Measurements from ENCODE around the gene FCF1. TPM values are rescaled to one million over a fixed set of nuclear protein-coding genes. Genes with fewer than 3 reads are reported as not detected.

The FCF1 gene
- total and polyA plus RNA-seq, 2 of the 13 experiments (the other 11 are each of a cell fraction or from before 2014, with no cell fraction given): 31.0 to 44.4 TPM

DNA sequence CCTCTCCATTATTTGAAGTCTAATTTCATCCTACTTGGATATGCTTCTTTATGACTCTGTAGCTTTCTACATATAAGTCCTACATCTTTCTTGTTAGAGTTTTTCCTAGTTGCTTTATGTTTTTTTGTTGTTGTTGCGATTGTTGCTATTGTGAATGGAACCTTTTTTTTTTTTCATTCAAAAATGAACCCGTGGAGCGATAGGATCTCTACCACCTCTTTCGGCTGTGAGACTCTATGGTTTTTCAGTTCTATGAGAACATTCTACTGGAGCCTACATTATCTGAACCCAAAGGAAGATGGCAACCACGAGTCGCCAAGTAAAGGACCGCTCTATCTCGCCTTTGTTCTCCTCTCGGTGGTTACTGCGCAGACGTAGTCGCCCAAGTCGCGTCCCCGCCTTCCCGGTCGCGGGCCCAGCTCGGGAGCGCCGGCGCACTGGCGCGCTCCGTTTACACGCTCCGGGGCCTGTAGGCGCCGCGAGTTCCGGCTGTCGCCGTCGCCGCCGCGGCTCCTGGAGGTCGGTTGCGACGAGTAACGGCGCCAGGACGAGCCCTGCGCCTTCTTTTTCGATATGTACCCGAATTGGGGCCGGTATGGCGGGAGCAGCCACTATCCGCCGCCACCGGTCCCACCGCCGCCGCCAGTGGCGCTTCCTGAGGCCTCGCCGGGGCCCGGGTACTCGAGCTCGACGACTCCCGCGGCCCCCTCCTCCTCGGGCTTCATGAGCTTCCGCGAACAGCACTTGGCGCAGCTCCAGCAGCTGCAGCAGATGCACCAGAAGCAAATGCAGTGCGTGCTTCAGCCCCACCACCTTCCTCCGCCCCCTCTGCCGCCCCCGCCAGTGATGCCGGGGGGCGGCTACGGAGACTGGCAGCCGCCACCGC is 50.2 kb downstream of the FCF1 start, which contains the start of gene YLPM1 (continued):
- TF ChIP-seq PLSCR1 (CRISPR knock-in tag; IDR thresholded peaks at IDR 0.05; ENCODE audit: borderline replicate concordance) (no peak), ZNF30 (CRISPR knock-in tag; IDR thresholded peaks at IDR 0.05) (no peak), GABPA (IDR thresholded peaks at IDR 0.05; ENCODE audit: low read depth, low read length) (no peak; the same call in 1 of the 2 replicates), GABPA (CRISPR knock-in tag; IDR thresholded peaks at IDR 0.05; ENCODE audit: low read depth) (peak; percentile 69), ZNF709 (CRISPR knock-in tag; IDR thresholded peaks at IDR 0.05) (peak; percentile 72; the same call in 1 of the 2 replicates), ZNF512B (CRISPR knock-in tag; IDR thresholded peaks at IDR 0.05; ENCODE audit: borderline replicate concordance) (no peak), TCF7 (IDR thresholded peaks at IDR 0.05; ENCODE audit: low read depth) (no peak), NR2C2 (CRISPR knock-in tag; IDR thresholded peaks at IDR 0.05; ENCODE audit: borderline replicate concordance) (peak; percentile 72), ZNF264 (CRISPR knock-in tag; IDR thresholded peaks at IDR 0.05) (0 out of 2 replicates have a peak, but pooled peaks have one; percentile 59)
- TF ChIP-seq, protein P1, sequence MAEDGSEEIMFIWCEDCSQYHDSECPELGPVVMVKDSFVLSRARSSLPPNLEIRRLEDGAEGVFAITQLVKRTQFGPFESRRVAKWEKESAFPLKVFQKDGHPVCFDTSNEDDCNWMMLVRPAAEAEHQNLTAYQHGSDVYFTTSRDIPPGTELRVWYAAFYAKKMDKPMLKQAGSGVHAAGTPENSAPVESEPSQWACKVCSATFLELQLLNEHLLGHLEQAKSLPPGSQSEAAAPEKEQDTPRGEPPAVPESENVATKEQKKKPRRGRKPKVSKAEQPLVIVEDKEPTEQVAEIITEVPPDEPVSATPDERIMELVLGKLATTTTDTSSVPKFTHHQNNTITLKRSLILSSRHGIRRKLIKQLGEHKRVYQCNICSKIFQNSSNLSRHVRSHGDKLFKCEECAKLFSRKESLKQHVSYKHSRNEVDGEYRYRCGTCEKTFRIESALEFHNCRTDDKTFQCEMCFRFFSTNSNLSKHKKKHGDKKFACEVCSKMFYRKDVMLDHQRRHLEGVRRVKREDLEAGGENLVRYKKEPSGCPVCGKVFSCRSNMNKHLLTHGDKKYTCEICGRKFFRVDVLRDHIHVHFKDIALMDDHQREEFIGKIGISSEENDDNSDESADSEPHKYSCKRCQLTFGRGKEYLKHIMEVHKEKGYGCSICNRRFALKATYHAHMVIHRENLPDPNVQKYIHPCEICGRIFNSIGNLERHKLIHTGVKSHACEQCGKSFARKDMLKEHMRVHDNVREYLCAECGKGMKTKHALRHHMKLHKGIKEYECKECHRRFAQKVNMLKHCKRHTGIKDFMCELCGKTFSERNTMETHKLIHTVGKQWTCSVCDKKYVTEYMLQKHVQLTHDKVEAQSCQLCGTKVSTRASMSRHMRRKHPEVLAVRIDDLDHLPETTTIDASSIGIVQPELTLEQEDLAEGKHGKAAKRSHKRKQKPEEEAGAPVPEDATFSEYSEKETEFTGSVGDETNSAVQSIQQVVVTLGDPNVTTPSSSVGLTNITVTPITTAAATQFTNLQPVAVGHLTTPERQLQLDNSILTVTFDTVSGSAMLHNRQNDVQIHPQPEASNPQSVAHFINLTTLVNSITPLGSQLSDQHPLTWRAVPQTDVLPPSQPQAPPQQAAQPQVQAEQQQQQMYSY (CRISPR knock-in tag; IDR thresholded peaks at IDR 0.05): peak; percentile 65
- TF ChIP-seq, protein P2, sequence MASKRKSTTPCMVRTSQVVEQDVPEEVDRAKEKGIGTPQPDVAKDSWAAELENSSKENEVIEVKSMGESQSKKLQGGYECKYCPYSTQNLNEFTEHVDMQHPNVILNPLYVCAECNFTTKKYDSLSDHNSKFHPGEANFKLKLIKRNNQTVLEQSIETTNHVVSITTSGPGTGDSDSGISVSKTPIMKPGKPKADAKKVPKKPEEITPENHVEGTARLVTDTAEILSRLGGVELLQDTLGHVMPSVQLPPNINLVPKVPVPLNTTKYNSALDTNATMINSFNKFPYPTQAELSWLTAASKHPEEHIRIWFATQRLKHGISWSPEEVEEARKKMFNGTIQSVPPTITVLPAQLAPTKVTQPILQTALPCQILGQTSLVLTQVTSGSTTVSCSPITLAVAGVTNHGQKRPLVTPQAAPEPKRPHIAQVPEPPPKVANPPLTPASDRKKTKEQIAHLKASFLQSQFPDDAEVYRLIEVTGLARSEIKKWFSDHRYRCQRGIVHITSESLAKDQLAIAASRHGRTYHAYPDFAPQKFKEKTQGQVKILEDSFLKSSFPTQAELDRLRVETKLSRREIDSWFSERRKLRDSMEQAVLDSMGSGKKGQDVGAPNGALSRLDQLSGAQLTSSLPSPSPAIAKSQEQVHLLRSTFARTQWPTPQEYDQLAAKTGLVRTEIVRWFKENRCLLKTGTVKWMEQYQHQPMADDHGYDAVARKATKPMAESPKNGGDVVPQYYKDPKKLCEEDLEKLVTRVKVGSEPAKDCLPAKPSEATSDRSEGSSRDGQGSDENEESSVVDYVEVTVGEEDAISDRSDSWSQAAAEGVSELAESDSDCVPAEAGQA (IDR thresholded peaks at IDR 0.05; ENCODE audit: low read depth): no peak
- TF ChIP-seq, protein P2 (CRISPR knock-in tag; IDR thresholded peaks at IDR 0.05; ENCODE audit: borderline replicate concordance): 0 out of 2 replicates have a peak, but pooled peaks have one; percentile 69
- TF ChIP-seq, protein P3, sequence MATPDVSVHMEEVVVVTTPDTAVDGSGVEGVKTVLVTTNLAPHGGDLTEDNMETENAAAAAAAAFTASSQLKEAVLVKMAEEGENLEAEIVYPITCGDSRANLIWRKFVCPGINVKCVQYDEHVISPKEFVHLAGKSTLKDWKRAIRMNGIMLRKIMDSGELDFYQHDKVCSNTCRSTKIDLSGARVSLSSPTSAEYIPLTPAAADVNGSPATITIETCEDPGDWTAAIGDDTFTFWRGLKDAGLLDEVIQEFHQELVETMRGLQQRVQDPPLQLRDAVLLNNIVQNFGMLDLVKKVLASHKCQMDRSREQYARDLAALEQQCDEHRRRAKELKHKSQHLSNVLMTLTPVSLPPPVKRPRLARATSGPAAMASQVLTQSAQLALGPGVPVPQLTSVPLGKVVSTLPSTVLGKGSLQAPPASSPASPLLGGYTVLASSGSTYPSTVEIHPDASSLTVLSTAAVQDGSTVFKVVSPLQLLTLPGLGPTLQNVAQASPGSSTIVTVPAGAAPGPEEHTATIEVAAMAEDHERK (CRISPR knock-in tag; IDR thresholded peaks at IDR 0.05; ENCODE audit: low read depth): no peak
